ENCODE measurements around the gene SPIRE2. TPM values are rescaled to one million over a fixed set of nuclear protein-coding genes. Genes with fewer than 3 reads are reported as not detected.

SPIRE2 gene
- total RNA-seq, 1 donor from 2014 or later = 2.8 TPM

- no peak for DNase-seq (ENCODE audit: low read depth)
- TF ChIP-seq CTCF (conservative IDR thresholded peaks at IDR 0.05; ENCODE audit: low read depth, low read length) = peak; percentile 94
These were observed 32.6 kb downstream of the SPIRE2 start for GRCh38 chr16:89860747-89861304.

GRCh38 chr16:89861648-89862047 is 33.4 kb downstream of the SPIRE2 start:
- DNase-seq (ENCODE audit: low read depth) = no peak
- H3K4me3 ChIP-seq (ENCODE audit: low read depth, low read length) = no peak overlapping the region
- no peak for TF ChIP-seq CTCF (conservative IDR thresholded peaks at IDR 0.05; ENCODE audit: low read depth, low read length)

More at GRCh38 chr16:89860747-89861304, 32.6 kb downstream of the SPIRE2 start:
- no peak overlapping the region for H3K4me3 ChIP-seq (ENCODE audit: low read depth, low read length)

- DNase-seq (ENCODE audit: low read depth) = no peak
- H3K4me3 ChIP-seq (ENCODE audit: low read depth, low read length) = no peak overlapping the region
- TF ChIP-seq CTCF (conservative IDR thresholded peaks at IDR 0.05; ENCODE audit: low read depth, low read length) = no peak
These were observed 34.5 kb downstream of the SPIRE2 start for GRCh38 chr16:89862732-89863131.

GRCh38 chr16:89863741-89864526 is 35.7 kb downstream of the SPIRE2 start:
- DNase-seq (ENCODE audit: low read depth) = no peak
- no peak overlapping the region for H3K4me3 ChIP-seq (ENCODE audit: low read depth, low read length)
- TF ChIP-seq CTCF (conservative IDR thresholded peaks at IDR 0.05; ENCODE audit: low read depth, low read length) = no peak

- no peak for TF ChIP-seq CTCF (conservative IDR thresholded peaks at IDR 0.05; ENCODE audit: low read depth, low read length)
- H3K4me3 ChIP-seq (ENCODE audit: low read depth, low read length) = no peak overlapping the region
- no peak for DNase-seq (ENCODE audit: low read depth)
These were observed 36.2 kb downstream of the SPIRE2 start for GRCh38 chr16:89864527-89864820.

GRCh38 chr16:89867918-89868317 is 39.6 kb downstream of the SPIRE2 start:
- no peak for TF ChIP-seq CTCF (conservative IDR thresholded peaks at IDR 0.05; ENCODE audit: low read depth, low read length)
- no peak overlapping the region for H3K4me3 ChIP-seq (ENCODE audit: low read depth, low read length)
- no peak for DNase-seq (ENCODE audit: low read depth)

GRCh38 chr16:89869911-89870310 is 41.6 kb downstream of the SPIRE2 start:
- H3K4me3 ChIP-seq (ENCODE audit: low read depth, low read length) = no peak overlapping the region
- DNase-seq (ENCODE audit: low read depth) = no peak
- no peak for TF ChIP-seq CTCF (conservative IDR thresholded peaks at IDR 0.05; ENCODE audit: low read depth, low read length)
